ENCODE data around the gene RCCD1.

DNA sequence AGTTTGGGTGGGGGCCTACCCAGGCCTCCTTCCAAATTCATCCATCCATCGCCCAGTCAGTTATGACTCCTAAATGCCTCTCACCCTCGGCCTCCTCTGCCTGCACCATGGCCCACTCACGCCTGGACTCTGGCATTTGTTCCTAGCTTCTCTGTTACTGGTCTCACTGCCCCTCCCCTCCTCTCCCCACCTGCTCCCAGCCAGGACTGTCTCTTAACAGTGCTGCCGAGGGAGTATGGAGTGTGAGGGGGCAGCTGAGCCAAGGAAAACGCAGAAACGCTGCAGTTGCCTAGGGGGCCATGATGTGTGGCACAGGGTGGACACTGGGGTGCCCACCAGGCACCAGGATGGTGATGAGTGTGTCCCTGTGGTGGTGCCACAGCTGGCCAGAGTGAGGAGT is 3.1 kb downstream of the RCCD1 start:
- TF ChIP-seq EGR1 (IDR thresholded peaks at IDR 0.05): no peak
- TF ChIP-seq NFIC (IDR thresholded peaks at IDR 0.05): no peak
- no peak for TF ChIP-seq YY1 (IDR thresholded peaks at IDR 0.05; ENCODE audit: low read depth)
- TF ChIP-seq TCF12 (IDR thresholded peaks at IDR 0.05; ENCODE audit: low read depth): no peak
- no peak for TF ChIP-seq EP300 (IDR thresholded peaks at IDR 0.05; ENCODE audit: borderline replicate concordance)
- no peak for TF ChIP-seq TEAD4 (IDR thresholded peaks at IDR 0.05)

Data from Ishikawa (cell line).